H1 (cell line): ENCODE data around the gene KIR2DL1. TPM values are rescaled to one million over a fixed set of nuclear protein-coding genes. Genes with fewer than 3 reads are reported as not detected.

Experiments used
- CTCF ChIA-PET: fragments of 300-600 bp; sonication (Branson Sonifier 250); formaldehyde crosslinking; loops from one replicate; lab custom pipeline; 2021; ENCODE audit not compliant: partially characterized antibody; lab: Charles Lee
- POLR2A ChIA-PET: fragments of 300-600 bp; sonication (Branson Sonifier 250); formaldehyde crosslinking; loops from one replicate; lab custom pipeline; 2021; ENCODE audit warnings: inconsistent platforms; ENCODE audit not compliant: partially characterized antibody; lab: Charles Lee
- DNase-seq, 2 experiments: peaks; one replicate each; pipeline versions ENCODE4 v3.0.0 to v3.0.0-alpha.2; 2010 to 2022; ENCODE audit warnings: low spot score in 2 of 2, low read depth in 1 of 2, mixed read lengths in 1 of 2
- FAIRE-seq: peaks from 2 replicates; lab custom pipeline; 2011; peaks lifted over from hg19 to GRCh38; lab: Jason Lieb, UNC
- H2AFZ ChIP-seq: 2 replicates; pipeline ENCODE4 v1.8.1; 2012; ENCODE audit warnings: low read length, inconsistent platforms
- H2AK5ac ChIP-seq: 2 replicates; pipeline ENCODE4 v1.6.1; 2013; ENCODE audit warnings: low read depth, low read length
- H2BK120ac ChIP-seq: replicated peaks from 2 replicates; pipeline ENCODE3; 2013; ENCODE audit warnings: low read depth, low read length, inconsistent platforms
- H2BK12ac ChIP-seq: 2 replicates; pipeline ENCODE4 v1.6.1; 2013; ENCODE audit warnings: low read depth, low read length
- H2BK15ac ChIP-seq: 2 replicates; pipeline ENCODE4 v1.6.1; 2013; ENCODE audit warnings: low read length
- H2BK20ac ChIP-seq: 2 replicates; pipeline ENCODE4 v1.6.1; 2013; ENCODE audit warnings: low read length
- H2BK5ac ChIP-seq: 2 replicates; pipeline ENCODE4 v1.6.1; 2013; ENCODE audit warnings: low read depth, low read length
- H3K14ac ChIP-seq: 2 replicates; pipeline ENCODE4 v1.6.1; 2013; ENCODE audit warnings: inconsistent platforms; ENCODE audit not compliant: insufficient read length
- H3K18ac ChIP-seq: 2 replicates; pipeline ENCODE4 v1.6.1; 2013; ENCODE audit warnings: low read length; ENCODE audit errors: extremely low read depth
- H3K23ac ChIP-seq: 2 replicates; pipeline ENCODE4 v1.6.1; 2013; ENCODE audit warnings: inconsistent platforms; ENCODE audit not compliant: insufficient read length
- H3K23me2 ChIP-seq: 2 replicates; pipeline ENCODE4 v1.6.1; 2013; ENCODE audit warnings: low read depth, low read length
- H3K27ac ChIP-seq: 2 replicates; pipeline ENCODE4 v1.6.1; 2011; ENCODE audit warnings: low read depth, low read length, inconsistent platforms
- H3K27me3 ChIP-seq, 4 experiments: replicated peaks in 1 of 4; 1 replicate in 1 of 4; 2 replicates in 3 of 4; pipeline versions ENCODE4 v1.6.1 to v1.8.1; 2011 to 2013; ENCODE audit warnings: low read length in 3 of 4, mild to moderate bottlenecking in 3 of 4, inconsistent platforms in 2 of 4, mixed read lengths in 2 of 4, moderate library complexity in 1 of 4; ENCODE audit not compliant: control insufficient read depth in 3 of 4, insufficient read depth in 3 of 4; ENCODE audit errors: extremely low read depth in 1 of 4
- H3K36me3 ChIP-seq, 4 experiments: 2 replicates each; pipeline versions ENCODE4 v1.6.1 to v1.8.1; 2011 to 2013; ENCODE audit warnings: mild to moderate bottlenecking in 4 of 4, low read length in 3 of 4, moderate library complexity in 2 of 4, control low read depth in 1 of 4, inconsistent platforms in 1 of 4; ENCODE audit not compliant: insufficient read depth in 4 of 4, control insufficient read depth in 2 of 4
- H3K4ac ChIP-seq: replicated peaks from 2 replicates; pipeline ENCODE3; 2013; ENCODE audit warnings: low read length, low read depth, mixed read lengths, inconsistent platforms; ENCODE audit not compliant: insufficient read length
- H3K4me1 ChIP-seq, 4 experiments: replicated peaks in 1 of 4; 1 replicate in 1 of 4; 2 replicates in 3 of 4; pipeline versions ENCODE4 v1.6.1 to v1.8.1; 2011 to 2013; ENCODE audit warnings: low read length in 3 of 4, inconsistent platforms in 2 of 4, mixed read lengths in 1 of 4; ENCODE audit not compliant: insufficient read depth in 4 of 4, control insufficient read depth in 3 of 4
- H3K4me2 ChIP-seq, 2 experiments: 2 replicates each; pipeline versions ENCODE4 v1.6.1 to v1.8.1; 2011 to 2013; ENCODE audit warnings: low read depth in 2 of 2, low read length in 2 of 2, control low read depth in 1 of 2, inconsistent platforms in 1 of 2, mild to moderate bottlenecking in 1 of 2; ENCODE audit not compliant: insufficient read depth in 1 of 2
- H3K4me3 ChIP-seq, 4 experiments: fragments of 200-600, 300-600 bp in 1 of 4; sonication (generic), shearing (Covaris generic), sonication (Bioruptor Twin) in 1 of 4; 2 replicates each; pipeline versions ENCODE4 v1.5.1 to v1.8.1; 2011 to 2016; ENCODE audit warnings: low read length in 4 of 4, low read depth in 3 of 4, control low read depth in 2 of 4, inconsistent platforms in 2 of 4, mild to moderate bottlenecking in 2 of 4, mixed read lengths in 1 of 4, moderate library complexity in 1 of 4; ENCODE audit not compliant: insufficient read depth in 2 of 4; ENCODE audit errors: extremely low read depth in 1 of 4
- H3K56ac ChIP-seq: replicated peaks from 2 replicates; pipeline ENCODE3; 2013; ENCODE audit warnings: low read depth, mild to moderate bottlenecking, mixed read lengths, low read length, inconsistent platforms; ENCODE audit not compliant: insufficient read length
- H3K79me1 ChIP-seq: 2 replicates; pipeline ENCODE4 v1.6.1; 2013; ENCODE audit warnings: low read depth, low read length, control low read depth
- H3K79me2 ChIP-seq, 2 experiments: 2 replicates each; pipeline versions ENCODE4 v1.6.1 to v1.8.1; 2012 to 2013; ENCODE audit warnings: low read length in 2 of 2, mild to moderate bottlenecking in 2 of 2, inconsistent platforms in 1 of 2; ENCODE audit not compliant: insufficient read depth in 2 of 2, control insufficient read depth in 1 of 2
- H3K9ac ChIP-seq, 4 experiments: replicated peaks in 1 of 4; 1 replicate in 1 of 4; 2 replicates in 3 of 4; pipeline versions ENCODE4 v1.6.1 to v1.8.1; 2011 to 2013; ENCODE audit warnings: low read depth in 3 of 4, low read length in 3 of 4, control low read depth in 2 of 4, mild to moderate bottlenecking in 2 of 4, moderate library complexity in 2 of 4, inconsistent platforms in 1 of 4; ENCODE audit errors: extremely low read depth in 1 of 4
- H3K9me3 ChIP-seq, 2 experiments: 2 replicates each; pipeline versions ENCODE4 v1.6.1 to v1.8.1; 2012 to 2013; ENCODE audit warnings: mild to moderate bottlenecking in 2 of 2, moderate library complexity in 2 of 2, control low read depth in 1 of 2, inconsistent platforms in 1 of 2, low read depth in 1 of 2, low read length in 1 of 2, mixed read lengths in 1 of 2; ENCODE audit not compliant: insufficient read depth in 2 of 2
- H4K20me1 ChIP-seq, 2 experiments: replicated peaks in 1 of 2; 2 replicates each; pipeline versions ENCODE3 to v1.8.1; 2011 to 2013; ENCODE audit warnings: inconsistent platforms in 2 of 2, low read length in 2 of 2, mild to moderate bottlenecking in 1 of 2; ENCODE audit not compliant: insufficient read depth in 2 of 2, control insufficient read depth in 1 of 2
- H4K5ac ChIP-seq: 2 replicates; pipeline ENCODE4 v1.6.1; 2013; ENCODE audit warnings: low read length, low read depth, mixed read lengths, inconsistent platforms; ENCODE audit not compliant: insufficient read length
- H4K8ac ChIP-seq: 2 replicates; pipeline ENCODE4 v1.8.0; 2013; ENCODE audit warnings: mild to moderate bottlenecking, moderate library complexity, low read length, inconsistent platforms; ENCODE audit not compliant: insufficient read depth; ENCODE audit errors: extremely low read depth
- H4K91ac ChIP-seq: replicated peaks from 2 replicates; pipeline ENCODE3; 2013; ENCODE audit warnings: low read length, mixed read lengths, inconsistent platforms; ENCODE audit not compliant: insufficient read length
- CREB1 ChIP-seq: IDR thresholded peaks from 2 replicates; pipeline ENCODE4 v1.6.1; 2012; ENCODE audit warnings: inconsistent platforms
- EGR1 ChIP-seq: IDR thresholded peaks from 2 replicates; pipeline ENCODE4 v1.6.1; 2011; ENCODE audit warnings: low read depth, low read length, borderline replicate concordance
- FOSL1 ChIP-seq: IDR thresholded peaks from 2 replicates; pipeline ENCODE4 v1.6.1; 2011; ENCODE audit warnings: mild to moderate bottlenecking, low read depth, low read length, moderate library complexity; ENCODE audit not compliant: insufficient read depth
- HDAC2 ChIP-seq, 2 experiments: fragments of 300-600 bp in 1 of 2; sonication (generic) in 1 of 2; IDR thresholded peaks; 2 replicates each; pipeline ENCODE4 v1.6.1; 2011 to 2012; ENCODE audit warnings: low read depth in 2 of 2, low read length in 2 of 2, mild to moderate bottlenecking in 2 of 2, moderate library complexity in 2 of 2, borderline replicate concordance in 1 of 2, inconsistent platforms in 1 of 2
- HDAC6 ChIP-seq: IDR thresholded peaks from one replicate; pipeline ENCODE4 v1.7.1; 2012; ENCODE audit warnings: low read depth, mild to moderate bottlenecking, inconsistent platforms, low read length, moderate library complexity
- KDM4A ChIP-seq: IDR thresholded peaks from one replicate; pipeline ENCODE4 v1.7.1; 2012; ENCODE audit warnings: low read depth, mild to moderate bottlenecking, moderate library complexity, low read length, inconsistent platforms; ENCODE audit not compliant: severe bottlenecking
- POU5F1 ChIP-seq: IDR thresholded peaks from 2 replicates; pipeline ENCODE4 v1.6.1; 2011; ENCODE audit warnings: low read depth, mild to moderate bottlenecking, low read length, moderate library complexity
- SAP30 ChIP-seq: fragments of 300-600 bp; sonication (generic); IDR thresholded peaks from 2 replicates; pipeline ENCODE4 v1.7.1; 2012; ENCODE audit warnings: low read length, moderate library complexity, mild to moderate bottlenecking, inconsistent platforms; ENCODE audit not compliant: insufficient read depth, insufficient replicate concordance
- SIRT6 ChIP-seq: IDR thresholded peaks from one replicate; pipeline ENCODE4 v1.7.1; 2012; ENCODE audit warnings: low read length, inconsistent platforms
- SP4 ChIP-seq: IDR thresholded peaks from 2 replicates; pipeline ENCODE4 v1.6.1; 2012; ENCODE audit warnings: low read length, inconsistent platforms
- SUZ12 ChIP-seq: fragments of 200-600 bp; sonication (generic); IDR thresholded peaks from 2 replicates; pipeline ENCODE4 v1.6.1; 2012; ENCODE audit warnings: mild to moderate bottlenecking, inconsistent platforms, low read length, moderate library complexity, mixed read lengths
- WGBS, 2 experiments: shearing (Covaris generic) in 1 of 2; methylation state at CpG; one replicate each; pipeline versions ENCODE4 v1.1.6 to v1.1.7; 2013 to 2015; ENCODE audit warnings: low lambda C conversion rate in 2 of 2, mixed read lengths in 2 of 2, inconsistent platforms in 1 of 2, low coverage in 1 of 2, missing lambda C conversion rate in 1 of 2; ENCODE audit not compliant: insufficient replicate concordance in 2 of 2, insufficient coverage in 1 of 2, insufficient read length in 1 of 2; ENCODE audit errors: extremely low coverage in 1 of 2, missing lambda C conversion rate in 1 of 2; 5-methylcytosine and 5-hydroxymethylcytosine counted together
- polyA plus RNA-seq, 7 experiments: library from polyadenylated mRNA; depleted of rRNA in 3 of 7; stranded (reverse) in 5 of 7; unstranded in 2 of 7; fragments of >200 nt in 5 of 7; fragments of 200-250 nt in 2 of 7; gene quantifications; 1 replicate in 5 of 7; 2 replicates in 1 of 7; 4 replicates in 1 of 7; pipeline versions ENCODE4 v1.2.1 to v1.2.3, GENCODE V29; 2011 to 2013; ENCODE audit warnings: missing spikeins in 2 of 7, mixed read lengths in 2 of 7
- total RNA-seq: library from RNA; stranded (reverse); fragmentation: NEBNext Ultra II Directional; extraction: Animal tissue kit (Norgen Biotek cat#: 25700); gene quantifications from 2 replicates; pipeline ENCODE4 v1.2.1, GENCODE V29; 2021
- TF ChIP-seq, protein P1 (sequence below): IDR thresholded peaks from 2 replicates; pipeline ENCODE4 v1.6.1; 2012; ENCODE audit warnings: inconsistent platforms
- TF ChIP-seq, protein P2 (sequence below): IDR thresholded peaks from 2 replicates; pipeline ENCODE4 v1.6.1; 2011; ENCODE audit warnings: low read length, improper control_type of control experiment

The KIR2DL1 gene
- total and polyA plus RNA-seq, 2 of the 8 experiments (the other 6 are each of a cell fraction or from before 2014, with no cell fraction given): not detected

DNA sequence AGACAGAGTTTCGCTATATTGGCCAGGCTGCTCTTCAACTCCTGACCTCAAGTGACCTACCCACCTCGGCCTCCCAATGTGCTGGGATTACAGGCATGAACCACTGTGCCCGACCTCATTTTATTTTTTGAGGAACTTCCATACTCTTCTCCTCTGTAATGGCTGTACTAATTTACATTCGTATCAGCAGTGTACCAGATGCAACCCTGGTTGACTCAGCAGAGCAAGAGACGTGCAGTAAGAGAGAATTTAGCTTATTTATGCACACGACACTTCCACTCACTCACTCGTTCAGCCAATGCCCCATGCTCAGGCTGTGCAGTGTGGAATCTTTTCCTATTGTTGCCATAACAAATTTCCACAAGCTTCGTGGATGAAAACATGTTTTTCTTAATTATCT is 38.4 kb upstream of the KIR2DL1 start:
- Histone ChIP-seq H3K4ac (no peak overlapping the region), H3K9me3 (peaks cover 65 to 91% of the 10 kb centered on the region in 2 experiments), H3K4me2 (no peak overlapping the region), H3K18ac (no peak overlapping the region), H2AFZ (no peak overlapping the region), H2BK15ac (no peak overlapping the region), H3K27me3 (no peaks in the 10 kb centered on the region), H2BK120ac (no peak overlapping the region), H2BK5ac (no peak overlapping the region)
- POLR2A ChIA-PET: no interaction called here
- DNase-seq (no peak), FAIRE-seq (no peak)
- TF ChIP-seq EGR1 (no peak), SUZ12 (no peak), SAP30 (no peak), FOSL1 (no peak), KDM4A (no peak), SP4 (no peak), SIRT6 (no peak), CREB1 (no peak), POU5F1 (no peak), HDAC6 (no peak), HDAC2 (IDR thresholded peaks at IDR 0.05; ENCODE audit: borderline replicate concordance in 1 of 2, low read depth in 2 of 2, low read length in 2 of 2) (no peak)
- TF ChIP-seq, protein P1, sequence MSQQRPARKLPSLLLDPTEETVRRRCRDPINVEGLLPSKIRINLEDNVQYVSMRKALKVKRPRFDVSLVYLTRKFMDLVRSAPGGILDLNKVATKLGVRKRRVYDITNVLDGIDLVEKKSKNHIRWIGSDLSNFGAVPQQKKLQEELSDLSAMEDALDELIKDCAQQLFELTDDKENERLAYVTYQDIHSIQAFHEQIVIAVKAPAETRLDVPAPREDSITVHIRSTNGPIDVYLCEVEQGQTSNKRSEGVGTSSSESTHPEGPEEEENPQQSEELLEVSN: no peak
- TF ChIP-seq, protein P2, sequence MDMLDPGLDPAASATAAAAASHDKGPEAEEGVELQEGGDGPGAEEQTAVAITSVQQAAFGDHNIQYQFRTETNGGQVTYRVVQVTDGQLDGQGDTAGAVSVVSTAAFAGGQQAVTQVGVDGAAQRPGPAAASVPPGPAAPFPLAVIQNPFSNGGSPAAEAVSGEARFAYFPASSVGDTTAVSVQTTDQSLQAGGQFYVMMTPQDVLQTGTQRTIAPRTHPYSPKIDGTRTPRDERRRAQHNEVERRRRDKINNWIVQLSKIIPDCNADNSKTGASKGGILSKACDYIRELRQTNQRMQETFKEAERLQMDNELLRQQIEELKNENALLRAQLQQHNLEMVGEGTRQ: no peak
- TF ChIP-seq, all 59 proteins: peak for 0
- peaks cover 0 to 4% (median 0%) of the 10 kb centered on the region in 4 experiments; a peak in 1 of 8 replicates for H3K36me3 ChIP-seq
- H3K4me1 ChIP-seq: no peaks in the 10 kb centered on the region
- no peaks in the 10 kb centered on the region for H3K79me2 ChIP-seq
- no peaks in the 10 kb centered on the region for H3K23me2 ChIP-seq
- no peak overlapping the region for H3K9ac ChIP-seq
- H3K14ac ChIP-seq: no peak overlapping the region
- 62% methylated on average over 8 of the region's 8 CpGs; no CpG with 5 or more reads in 1 of the 2 experiments for WGBS, 2 experiments
- H4K20me1 ChIP-seq: no peaks in the 10 kb centered on the region
- no peak overlapping the region for H3K23ac ChIP-seq
- H3K56ac ChIP-seq: no peak overlapping the region
- CTCF ChIA-PET: no interaction called here
- no peak overlapping the region for H4K5ac ChIP-seq
- no peak overlapping the region for H2AK5ac ChIP-seq
- no peak overlapping the region for H4K8ac ChIP-seq
- no peak overlapping the region for H2BK12ac ChIP-seq
- H4K91ac ChIP-seq: no peak overlapping the region
- H3K4me3 ChIP-seq: no peak overlapping the region
- H3K27ac ChIP-seq: no peak overlapping the region
- no peaks in the 10 kb centered on the region for H3K79me1 ChIP-seq
- no peak overlapping the region for H2BK20ac ChIP-seq
